GM06990 (cell line): Measurements from ENCODE around the gene PTPRM.

Experiments
- DNase-seq: peaks from one replicate; pipeline ENCODE4 v3.0.0-alpha.2; 2011; ENCODE audit not compliant: insufficient read length; ENCODE audit errors: extremely low read depth
- H3K27me3 ChIP-seq: replicated peaks from 2 replicates; pipeline ENCODE4 v1.6.0; 2011; ENCODE audit warnings: low read length; ENCODE audit not compliant: control insufficient read depth, insufficient read depth
- H3K36me3 ChIP-seq: 2 replicates; pipeline ENCODE4 v1.5.1; 2011; ENCODE audit warnings: low read length; ENCODE audit not compliant: control insufficient read depth, insufficient read depth
- H3K4me3 ChIP-seq: replicated peaks from 2 replicates; pipeline ENCODE4 v1.5.1; 2011; ENCODE audit warnings: low read depth, mild to moderate bottlenecking, control low read depth, low read length
- TF ChIP-seq, protein P1 (sequence below): IDR thresholded peaks from 2 replicates; pipeline ENCODE4 v1.5.1; 2011; ENCODE audit warnings: low read length, control low read depth, mild to moderate bottlenecking, inconsistent platforms; ENCODE audit not compliant: insufficient read depth, poor library complexity, severe bottlenecking

The PTPRM gene

GRCh38 chr18:8004792-8005191, 437.7 kb downstream of the PTPRM start:
- Histone ChIP-seq H3K4me3 (no peak overlapping the region), H3K36me3 (no peaks in the 10 kb centered on the region), H3K27me3 (no peaks in the 10 kb centered on the region)
- DNase-seq: no peak
- TF ChIP-seq, protein P1, sequence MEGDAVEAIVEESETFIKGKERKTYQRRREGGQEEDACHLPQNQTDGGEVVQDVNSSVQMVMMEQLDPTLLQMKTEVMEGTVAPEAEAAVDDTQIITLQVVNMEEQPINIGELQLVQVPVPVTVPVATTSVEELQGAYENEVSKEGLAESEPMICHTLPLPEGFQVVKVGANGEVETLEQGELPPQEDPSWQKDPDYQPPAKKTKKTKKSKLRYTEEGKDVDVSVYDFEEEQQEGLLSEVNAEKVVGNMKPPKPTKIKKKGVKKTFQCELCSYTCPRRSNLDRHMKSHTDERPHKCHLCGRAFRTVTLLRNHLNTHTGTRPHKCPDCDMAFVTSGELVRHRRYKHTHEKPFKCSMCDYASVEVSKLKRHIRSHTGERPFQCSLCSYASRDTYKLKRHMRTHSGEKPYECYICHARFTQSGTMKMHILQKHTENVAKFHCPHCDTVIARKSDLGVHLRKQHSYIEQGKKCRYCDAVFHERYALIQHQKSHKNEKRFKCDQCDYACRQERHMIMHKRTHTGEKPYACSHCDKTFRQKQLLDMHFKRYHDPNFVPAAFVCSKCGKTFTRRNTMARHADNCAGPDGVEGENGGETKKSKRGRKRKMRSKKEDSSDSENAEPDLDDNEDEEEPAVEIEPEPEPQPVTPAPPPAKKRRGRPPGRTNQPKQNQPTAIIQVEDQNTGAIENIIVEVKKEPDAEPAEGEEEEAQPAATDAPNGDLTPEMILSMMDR: no peak

DNA sequence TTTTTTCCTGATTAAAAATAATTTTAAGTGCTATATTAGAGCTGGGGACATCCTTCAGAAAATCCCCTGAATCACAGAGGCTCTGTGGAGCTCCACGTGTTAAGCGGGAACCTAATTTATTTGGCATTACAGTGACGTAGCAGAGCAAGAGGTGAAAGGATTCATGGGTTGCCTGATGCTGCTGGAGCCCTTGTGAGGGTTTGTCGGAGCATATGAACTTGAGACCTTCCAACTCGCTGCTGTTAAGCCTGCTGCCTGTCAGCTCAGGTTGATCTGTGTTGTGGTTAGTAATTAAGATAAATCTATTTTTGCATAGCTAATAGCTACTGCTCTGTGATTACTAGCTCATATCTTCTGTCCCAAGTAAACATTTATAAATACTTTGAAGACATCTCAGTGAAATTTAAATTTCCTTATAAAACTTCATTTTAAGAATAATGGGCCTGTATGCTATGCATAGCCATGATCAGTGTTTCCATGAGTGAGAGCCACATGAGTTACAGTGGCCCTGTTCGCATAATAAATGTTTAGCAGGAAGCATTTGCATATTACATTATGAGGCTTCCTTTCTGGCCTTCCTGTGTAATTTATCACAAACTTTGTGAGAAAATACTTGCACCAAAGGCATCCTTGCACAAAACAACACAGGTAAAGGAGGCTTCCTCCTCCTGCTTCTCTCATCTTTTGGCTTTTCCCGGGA, 438.9 kb downstream of the PTPRM start:
- Histone ChIP-seq H3K27me3 (no peaks in the 10 kb centered on the region), H3K4me3 (no peak overlapping the region), H3K36me3 (no peaks in the 10 kb centered on the region)
- TF ChIP-seq, protein P1: no peak
- no peak for DNase-seq

DNA sequence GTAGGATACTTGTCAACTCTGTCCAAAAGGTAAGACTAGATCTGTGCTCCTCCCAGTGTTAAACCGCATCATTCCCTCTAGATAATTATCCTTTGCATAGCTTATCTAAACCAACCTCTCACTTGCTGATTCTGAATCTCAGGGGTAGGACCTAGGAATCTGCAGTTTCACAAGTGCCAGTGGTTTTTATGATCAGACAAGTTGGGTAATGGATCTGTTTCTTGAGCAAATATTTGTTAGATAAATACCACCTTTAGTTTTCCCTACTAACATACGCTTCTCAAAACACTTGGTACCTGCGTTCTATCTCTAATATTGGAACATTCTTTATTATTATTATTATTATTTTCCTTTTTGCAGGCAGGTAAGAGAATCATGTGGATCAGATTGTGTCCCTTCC, 439.9 kb downstream of the PTPRM start:
- no peak for DNase-seq
- TF ChIP-seq, protein P1: no peak
- Histone ChIP-seq H3K36me3 (no peaks in the 10 kb centered on the region), H3K4me3 (no peak overlapping the region), H3K27me3 (no peaks in the 10 kb centered on the region)

DNA sequence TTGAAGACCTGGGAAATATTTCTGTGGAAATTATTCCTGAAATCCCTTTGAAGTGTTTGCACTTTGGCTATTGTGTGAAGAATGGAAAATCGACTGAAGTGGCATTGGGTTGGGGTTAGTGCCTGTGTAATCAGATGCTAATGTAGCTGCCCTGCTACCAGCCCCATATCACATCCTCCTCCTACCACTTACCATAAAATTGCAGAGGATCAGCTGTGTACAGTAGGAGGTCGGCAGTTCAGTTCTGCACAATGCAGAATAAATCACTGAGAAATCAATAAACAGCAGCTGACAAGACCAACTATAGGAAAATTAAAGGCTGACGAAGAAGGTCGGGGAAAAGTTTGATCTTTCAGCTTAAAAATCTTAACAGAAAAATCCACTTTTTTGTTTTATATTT, 440.9 kb downstream of the PTPRM start:
- no peaks in the 10 kb centered on the region for H3K36me3 ChIP-seq
- DNase-seq: no peak
- TF ChIP-seq, protein P1: no peak
- H3K4me3 ChIP-seq: no peak overlapping the region
- no peaks in the 10 kb centered on the region for H3K27me3 ChIP-seq

DNA sequence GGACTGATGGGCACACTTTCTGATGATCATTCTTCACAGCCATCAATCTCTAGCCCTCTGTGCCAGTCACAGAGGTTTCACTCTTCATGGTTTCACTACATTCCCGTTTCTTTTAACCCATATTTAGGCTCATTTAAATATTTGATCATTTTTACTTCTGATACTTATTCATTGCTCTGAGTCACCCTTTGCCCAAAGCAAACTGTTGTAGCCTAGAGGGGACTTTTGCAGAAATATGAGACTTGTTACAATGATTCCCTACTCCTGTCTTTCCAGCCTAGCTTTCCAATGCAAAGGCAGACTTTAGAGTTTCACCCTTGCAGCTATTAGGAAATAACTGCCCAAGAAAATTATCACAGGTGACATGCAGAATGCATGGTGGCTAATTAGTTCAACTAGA, 444.2 kb downstream of the PTPRM start:
- TF ChIP-seq, protein P1: no peak
- DNase-seq: no peak
- H3K27me3 ChIP-seq: no peaks in the 10 kb centered on the region
- H3K36me3 ChIP-seq: no peaks in the 10 kb centered on the region
- H3K4me3 ChIP-seq: no peak overlapping the region

- no peak overlapping the region for H3K4me3 ChIP-seq
- no peak for DNase-seq
- TF ChIP-seq, protein P1: no peak
- H3K27me3 ChIP-seq: no peaks in the 10 kb centered on the region
- no peaks in the 10 kb centered on the region for H3K36me3 ChIP-seq
Measured at GRCh38 chr18:8011906-8012305, 444.8 kb downstream of the PTPRM start.
